ENCODE measurements around the gene CDH13. TPM values are rescaled to one million over a fixed set of nuclear protein-coding genes. Genes with fewer than 3 reads are reported as not detected.

CDH13 gene
- total RNA-seq, 2 experiments from 2014 or later: not detected

- no peak for DNase-seq
- ATAC-seq: no peak
- Mint-ChIP-seq H3K4me3 (no peak overlapping the region), H3K27me3 (no peaks in the 10 kb centered on the region), H3K9me3 (ENCODE audit: low read depth) (peaks cover 4% of the 10 kb centered on the region), H3K36me3 (no peaks in the 10 kb centered on the region), H3K4me1 (no peaks in the 10 kb centered on the region), H3K27ac (no peak overlapping the region)
- CTCF ChIA-PET: no interaction called here
Measured at GRCh38 chr16:83350481-83350880, 723.7 kb downstream of the CDH13 start.

DNA sequence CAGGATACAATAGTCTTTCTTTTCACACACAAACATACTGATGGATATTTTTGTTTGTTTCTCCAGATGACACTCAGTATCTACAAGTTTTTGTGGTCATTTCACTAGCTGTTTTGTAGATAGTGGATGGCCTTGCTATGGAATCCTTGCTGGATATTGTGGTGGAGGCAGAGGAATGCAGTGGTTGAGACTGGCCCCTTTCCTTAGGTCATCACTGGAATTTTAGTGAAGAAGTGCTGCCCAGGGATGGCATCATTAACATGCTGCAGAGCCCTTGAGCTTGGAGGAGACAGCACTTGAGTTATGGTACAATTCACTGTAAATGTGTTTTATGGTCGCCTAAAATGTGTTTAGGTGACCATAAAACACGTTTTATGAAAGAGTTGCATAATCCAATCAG, 725.1 kb downstream of the CDH13 start:
- Mint-ChIP-seq H3K27me3 (no peaks in the 10 kb centered on the region), H3K9me3 (ENCODE audit: low read depth) (peaks cover 2% of the 10 kb centered on the region), H3K27ac (no peak overlapping the region), H3K4me1 (no peaks in the 10 kb centered on the region), H3K36me3 (no peaks in the 10 kb centered on the region), H3K4me3 (no peak overlapping the region)
- ATAC-seq (no peak), DNase-seq (no peak)
- CTCF ChIA-PET: no interaction called here

- DNase-seq (no peak), ATAC-seq (no peak)
- H3K27me3 Mint-ChIP-seq: no peaks in the 10 kb centered on the region
- no peak overlapping the region for H3K27ac Mint-ChIP-seq
- H3K4me3 Mint-ChIP-seq: no peak overlapping the region
- CTCF ChIA-PET: no interaction called here
- H3K36me3 Mint-ChIP-seq: no peaks in the 10 kb centered on the region
- no peaks in the 10 kb centered on the region for H3K9me3 Mint-ChIP-seq (ENCODE audit: low read depth)
- H3K4me1 Mint-ChIP-seq: no peaks in the 10 kb centered on the region
Measured at GRCh38 chr16:83353241-83353640, 726.5 kb downstream of the CDH13 start.

DNA sequence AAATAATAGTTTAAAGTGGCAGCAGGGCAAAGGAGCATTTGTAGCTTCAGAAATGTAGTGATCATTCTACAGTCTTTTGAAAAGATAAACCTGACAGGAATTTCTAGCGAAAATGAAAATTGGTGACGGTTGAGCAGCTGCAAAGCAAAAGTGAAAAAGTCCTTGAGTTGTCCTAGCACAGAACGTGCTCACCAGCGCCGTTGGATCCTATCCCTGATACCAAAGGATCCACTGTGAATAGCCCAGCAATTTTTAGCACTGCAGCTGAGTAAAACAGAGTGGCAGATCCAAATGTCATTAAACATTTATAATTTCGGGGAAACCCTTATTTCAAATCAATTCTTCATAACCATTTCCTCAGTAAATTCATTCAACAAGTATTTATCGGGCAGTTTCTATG, 727.2 kb downstream of the CDH13 start:
- ATAC-seq (no peak), DNase-seq (no peak)
- Mint-ChIP-seq H3K27ac (no peak overlapping the region), H3K4me3 (no peak overlapping the region), H3K9me3 (ENCODE audit: low read depth) (no peaks in the 10 kb centered on the region), H3K36me3 (no peaks in the 10 kb centered on the region), H3K27me3 (no peaks in the 10 kb centered on the region), H3K4me1 (no peaks in the 10 kb centered on the region)
- CTCF ChIA-PET: no interaction called here

DNA sequence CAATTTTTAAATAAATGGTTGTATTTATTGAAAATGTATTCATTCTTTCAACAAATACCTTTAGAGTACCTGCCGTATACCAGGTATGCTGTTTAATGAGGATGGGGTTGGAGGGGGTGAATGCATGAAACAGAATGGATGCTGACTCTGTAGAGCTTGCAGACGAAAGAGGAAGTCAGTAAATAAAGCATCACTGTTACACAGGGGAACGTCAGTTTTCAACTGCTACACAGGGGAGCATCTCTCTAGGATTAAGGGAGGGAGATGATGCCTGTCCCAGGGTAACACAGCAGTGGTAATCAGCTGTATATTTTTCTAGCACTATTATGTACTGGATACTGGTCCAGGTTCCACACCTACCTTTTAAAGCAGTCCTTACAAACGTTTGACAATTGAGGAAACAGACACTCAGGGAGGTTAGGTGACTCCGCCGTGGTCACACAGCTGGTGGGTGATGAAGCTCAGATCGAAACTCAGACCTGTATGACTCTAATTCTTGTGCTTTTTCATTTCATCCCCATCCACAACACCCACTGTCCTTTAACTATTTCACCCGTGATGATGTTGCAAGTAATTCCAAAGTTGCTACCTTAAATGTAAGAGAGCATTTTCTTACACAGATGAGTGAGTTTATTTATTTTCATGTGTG, 728.9 kb downstream of the CDH13 start:
- DNase-seq: no peak
- Mint-ChIP-seq H3K4me3 (no peak overlapping the region), H3K4me1 (no peaks in the 10 kb centered on the region), H3K27ac (no peak overlapping the region), H3K27me3 (no peaks in the 10 kb centered on the region), H3K36me3 (no peaks in the 10 kb centered on the region), H3K9me3 (ENCODE audit: low read depth) (no peaks in the 10 kb centered on the region)
- CTCF ChIA-PET: no interaction called here
- ATAC-seq: no peak

DNA sequence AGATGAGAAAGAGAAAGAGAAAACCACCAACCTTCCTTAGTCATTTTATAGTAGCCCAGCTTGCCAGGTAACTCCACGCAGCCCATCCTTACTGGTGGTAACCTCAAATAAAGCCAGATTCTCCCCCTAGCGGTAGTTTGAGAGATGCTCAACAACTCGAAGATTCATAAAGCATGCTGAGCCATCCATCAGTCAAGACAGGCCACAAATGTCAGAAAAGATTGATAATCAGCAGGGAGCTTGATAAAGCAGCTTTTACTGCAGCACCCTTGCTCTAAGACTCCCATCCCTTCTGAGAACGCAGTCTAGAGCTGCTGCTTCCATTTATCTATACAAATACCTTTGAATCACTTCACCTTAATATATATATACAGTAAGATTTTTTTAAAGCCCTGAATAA, 729.5 kb downstream of the CDH13 start:
- no peaks in the 10 kb centered on the region for H3K27me3 Mint-ChIP-seq

GRCh38 chr16:83356986-83357385, 730.2 kb downstream of the CDH13 start:
- DNase-seq: no peak
- no peak for ATAC-seq
- CTCF ChIA-PET: interaction anchor here (1.0 kb wide), 1 partner anchor 49 kb away, joined by 3 read pairs; no protein-coding TSS in a partner anchor
- H3K4me1 Mint-ChIP-seq: no peaks in the 10 kb centered on the region
- no peaks in the 10 kb centered on the region for H3K27me3 Mint-ChIP-seq
- no peaks in the 10 kb centered on the region for H3K9me3 Mint-ChIP-seq (ENCODE audit: low read depth)
- no peak overlapping the region for H3K4me3 Mint-ChIP-seq
- H3K36me3 Mint-ChIP-seq: no peaks in the 10 kb centered on the region
- H3K27ac Mint-ChIP-seq: no peak overlapping the region

More for the DNA sequence above, 729.5 kb downstream of the CDH13 start:
- Mint-ChIP-seq H3K4me3 (no peak overlapping the region), H3K4me1 (no peaks in the 10 kb centered on the region), H3K9me3 (ENCODE audit: low read depth) (no peaks in the 10 kb centered on the region), H3K36me3 (no peaks in the 10 kb centered on the region), H3K27ac (no peak overlapping the region)
- ATAC-seq (no peak), DNase-seq (no peak)
- CTCF ChIA-PET: interaction anchor here (1.0 kb wide), 1 partner anchor 50 kb away, joined by 3 read pairs; no protein-coding TSS in a partner anchor

GRCh38 chr16:83363521-83363920, 736.8 kb downstream of the CDH13 start:
- DNase-seq: no peak
- Mint-ChIP-seq H3K27me3 (no peaks in the 10 kb centered on the region), H3K4me3 (no peak overlapping the region), H3K36me3 (no peaks in the 10 kb centered on the region), H3K4me1 (no peaks in the 10 kb centered on the region), H3K9me3 (ENCODE audit: low read depth) (no peaks in the 10 kb centered on the region), H3K27ac (no peak overlapping the region)
- CTCF ChIA-PET: no interaction called here
- ATAC-seq: no peak

DNA sequence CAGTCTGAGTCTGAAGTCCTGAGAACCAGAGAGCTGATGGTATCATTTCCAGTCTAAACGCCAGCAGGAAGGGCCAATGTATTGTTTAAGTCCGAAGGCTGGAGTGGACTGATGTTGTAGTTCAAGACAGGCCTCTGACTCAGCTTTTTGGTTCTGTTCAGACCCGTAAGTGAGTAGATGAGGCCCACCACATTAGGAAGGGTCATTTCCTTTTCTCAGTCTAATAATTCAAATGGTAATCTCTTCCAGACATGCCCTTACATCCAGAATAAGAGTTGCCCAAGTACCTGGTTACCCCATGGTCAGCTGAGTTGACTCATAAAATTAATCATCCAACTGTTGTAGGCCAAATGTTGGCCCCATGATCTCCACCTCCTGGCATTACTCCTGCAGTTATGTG, 738.4 kb downstream of the CDH13 start:
- Mint-ChIP-seq H3K4me3 (no peak overlapping the region), H3K9me3 (ENCODE audit: low read depth) (peaks cover 4% of the 10 kb centered on the region), H3K27ac (no peak overlapping the region), H3K27me3 (no peaks in the 10 kb centered on the region), H3K4me1 (no peaks in the 10 kb centered on the region), H3K36me3 (no peaks in the 10 kb centered on the region)
- no peak for DNase-seq
- CTCF ChIA-PET: no interaction called here
- no peak for ATAC-seq

- DNase-seq (no peak), ATAC-seq (no peak)
- H3K36me3 Mint-ChIP-seq: no peaks in the 10 kb centered on the region
- H3K27me3 Mint-ChIP-seq: no peaks in the 10 kb centered on the region
- no peaks in the 10 kb centered on the region for H3K4me1 Mint-ChIP-seq
- CTCF ChIA-PET: no interaction called here
- no peak overlapping the region for H3K4me3 Mint-ChIP-seq
- H3K9me3 Mint-ChIP-seq (ENCODE audit: low read depth): peaks cover 4% of the 10 kb centered on the region
- no peak overlapping the region for H3K27ac Mint-ChIP-seq
Measured at GRCh38 chr16:83366228-83366627, 739.5 kb downstream of the CDH13 start.

- H3K4me3 Mint-ChIP-seq: no peak overlapping the region
- CTCF ChIA-PET: interaction anchor here (1.1 kb wide), 1 partner anchor 72 kb away, joined by 3 read pairs; no protein-coding TSS in a partner anchor
- DNase-seq (no peak), ATAC-seq (no peak)
- no peaks in the 10 kb centered on the region for H3K9me3 Mint-ChIP-seq (ENCODE audit: low read depth)
- no peaks in the 10 kb centered on the region for H3K4me1 Mint-ChIP-seq
- no peaks in the 10 kb centered on the region for H3K27me3 Mint-ChIP-seq
- H3K36me3 Mint-ChIP-seq: no peaks in the 10 kb centered on the region
- H3K27ac Mint-ChIP-seq: no peak overlapping the region
Measured at GRCh38 chr16:83374979-83375378, 748.2 kb downstream of the CDH13 start.

DNA sequence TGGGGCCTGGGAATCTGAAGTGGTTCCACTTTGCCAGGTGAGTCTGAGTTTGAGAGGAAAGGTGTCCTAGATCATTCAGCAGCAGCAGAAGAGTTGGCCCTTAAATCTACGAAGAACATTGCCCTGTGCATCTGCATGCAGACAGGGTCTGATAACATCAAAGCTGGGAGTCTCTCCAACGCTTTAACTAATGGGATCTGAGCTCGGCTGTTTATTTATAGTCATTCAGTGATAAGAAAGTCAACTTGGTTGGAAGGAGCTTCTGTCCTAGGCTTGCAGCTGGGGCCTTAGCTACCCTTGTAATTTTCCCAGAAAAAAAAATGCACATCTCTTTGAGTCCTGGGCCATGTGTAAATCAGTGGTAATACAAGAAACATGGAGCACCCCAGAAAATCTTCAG, 763.0 kb downstream of the CDH13 start:
- no peak for ATAC-seq
- Mint-ChIP-seq H3K36me3 (no peaks in the 10 kb centered on the region), H3K4me1 (no peaks in the 10 kb centered on the region), H3K27me3 (no peaks in the 10 kb centered on the region), H3K4me3 (no peak overlapping the region), H3K9me3 (ENCODE audit: low read depth) (peaks cover 7% of the 10 kb centered on the region), H3K27ac (no peak overlapping the region)
- no peak for DNase-seq
- CTCF ChIA-PET: no interaction called here

- CTCF ChIA-PET: no interaction called here
- ATAC-seq (no peak), DNase-seq (no peak)
- H3K36me3 Mint-ChIP-seq: no peaks in the 10 kb centered on the region
- no peaks in the 10 kb centered on the region for H3K4me1 Mint-ChIP-seq
- H3K27me3 Mint-ChIP-seq: no peaks in the 10 kb centered on the region
- H3K4me3 Mint-ChIP-seq: no peak overlapping the region
- peaks cover 9% of the 10 kb centered on the region for H3K9me3 Mint-ChIP-seq (ENCODE audit: low read depth)
- no peak overlapping the region for H3K27ac Mint-ChIP-seq
Measured at GRCh38 chr16:83390759-83391158, 764.0 kb downstream of the CDH13 start.

DNA sequence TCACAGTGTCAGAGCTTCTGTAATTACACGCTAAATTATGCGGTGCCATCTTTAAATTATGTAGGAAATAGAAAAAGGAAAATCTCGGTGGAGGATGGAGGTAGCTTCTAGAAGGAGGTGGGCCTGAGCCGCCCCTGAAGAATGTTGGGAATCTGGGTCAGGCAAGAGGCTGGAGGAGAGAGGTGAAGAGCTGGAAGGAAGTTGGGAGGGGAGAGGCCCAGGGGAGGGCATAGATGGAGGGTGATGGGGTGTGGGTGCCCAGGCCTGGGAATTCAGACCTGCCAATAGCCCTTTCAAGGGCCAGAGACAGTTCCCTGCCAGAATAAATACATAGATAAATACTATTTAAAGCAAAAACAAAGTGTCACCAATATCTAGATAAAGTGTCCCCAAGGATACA, 766.0 kb downstream of the CDH13 start:
- H3K27ac Mint-ChIP-seq: no peak overlapping the region
- peaks cover 13% of the 10 kb centered on the region for H3K9me3 Mint-ChIP-seq (ENCODE audit: low read depth)
- H3K4me1 Mint-ChIP-seq: no peaks in the 10 kb centered on the region
- no peak overlapping the region for H3K4me3 Mint-ChIP-seq
- CTCF ChIA-PET: no interaction called here
- ATAC-seq (no peak), DNase-seq (no peak)
- H3K27me3 Mint-ChIP-seq: no peaks in the 10 kb centered on the region
- no peaks in the 10 kb centered on the region for H3K36me3 Mint-ChIP-seq

Data from activated CD8-positive, alpha-beta memory T cell treated with anti-CD3 and anti-CD28 coated beads, Interleukin-2, amount 10 ng/mL, durations not matched to agents 7 days and 5 days (primary cell).